Measurements from ENCODE around the gene NR1H4.
"Not testable (repeated sequence)": the region's sequence is repeated elsewhere in the genome, so short reads cannot be mapped to it uniquely, and the experiment has no call there.

Gene NR1H4

DNA sequence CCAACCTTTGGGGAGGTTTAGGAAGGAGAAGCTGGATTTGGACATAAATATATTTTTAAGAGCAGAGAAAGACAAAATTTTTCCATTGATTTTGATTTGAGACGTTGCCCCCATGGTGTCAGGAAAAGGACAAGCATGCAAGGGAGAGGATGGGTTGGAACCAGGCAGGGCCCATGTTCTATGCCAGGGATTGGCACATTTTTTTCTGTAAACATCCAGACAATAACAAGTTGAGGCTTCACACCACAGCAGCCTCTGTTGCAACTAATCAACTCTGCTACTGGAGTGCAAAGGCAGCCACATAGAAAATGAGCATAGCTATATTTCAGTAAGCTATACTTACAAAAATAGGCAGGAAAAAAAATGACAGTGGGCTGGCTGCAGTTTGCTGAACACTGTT lies 44.7 kb downstream of the NR1H4 start:
- no peak for DNase-seq (ENCODE audit: low spot score)

DNA sequence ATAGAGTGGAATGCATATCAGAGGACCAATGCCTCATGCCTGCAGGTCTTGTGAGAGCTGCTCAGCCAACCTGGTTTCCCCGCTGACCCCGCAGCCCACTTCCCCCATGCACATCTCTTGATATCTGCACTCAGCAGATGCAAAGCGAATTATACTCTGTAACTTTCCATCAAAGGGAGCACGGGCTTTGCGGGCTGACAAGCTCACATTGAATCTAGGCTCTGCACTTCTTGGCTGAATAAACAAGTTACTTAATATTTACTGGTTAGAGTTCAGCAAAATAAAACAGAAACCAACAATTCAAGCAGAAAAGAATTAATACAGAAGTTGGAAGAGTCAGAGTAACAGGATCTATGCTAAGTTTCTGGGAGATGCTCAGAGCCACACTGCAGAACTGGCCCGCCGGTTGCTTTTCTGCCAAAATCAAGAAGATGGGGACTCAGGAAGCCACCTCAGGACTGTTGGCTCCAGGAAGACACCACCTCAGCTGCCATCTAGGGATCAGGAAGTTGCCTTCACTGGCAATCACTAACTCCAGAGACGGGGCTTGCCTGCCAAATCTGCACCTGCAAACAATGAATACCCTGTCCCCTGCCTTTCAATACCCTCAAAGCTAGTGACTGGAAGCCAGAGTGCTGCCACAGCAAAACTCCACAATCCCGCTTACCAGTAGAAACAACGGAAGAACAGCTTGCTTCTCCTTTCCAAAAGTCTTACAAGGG lies 46.5 kb downstream of the NR1H4 start:
- no peak for DNase-seq (ENCODE audit: low spot score)

DNA sequence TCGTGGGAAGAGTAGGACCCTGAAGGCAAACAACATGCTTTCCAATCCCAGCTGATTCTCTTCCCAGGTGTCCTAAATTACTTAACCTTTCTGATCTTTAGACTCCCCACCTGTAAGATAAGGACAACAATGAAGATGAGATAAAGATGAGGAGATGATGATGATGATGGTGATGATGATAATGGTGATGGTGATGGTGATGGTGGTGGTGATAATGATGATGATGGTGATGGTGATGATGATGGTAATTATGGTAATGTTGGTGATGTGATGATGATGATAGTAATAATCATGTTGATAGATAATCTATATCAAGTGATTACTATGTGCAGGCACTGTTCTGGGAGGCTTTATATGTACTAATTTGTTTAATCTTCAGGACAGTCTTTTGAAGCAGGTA lies 48.3 kb downstream of the NR1H4 start:
- DNase-seq (ENCODE audit: low spot score): no peak

DNA sequence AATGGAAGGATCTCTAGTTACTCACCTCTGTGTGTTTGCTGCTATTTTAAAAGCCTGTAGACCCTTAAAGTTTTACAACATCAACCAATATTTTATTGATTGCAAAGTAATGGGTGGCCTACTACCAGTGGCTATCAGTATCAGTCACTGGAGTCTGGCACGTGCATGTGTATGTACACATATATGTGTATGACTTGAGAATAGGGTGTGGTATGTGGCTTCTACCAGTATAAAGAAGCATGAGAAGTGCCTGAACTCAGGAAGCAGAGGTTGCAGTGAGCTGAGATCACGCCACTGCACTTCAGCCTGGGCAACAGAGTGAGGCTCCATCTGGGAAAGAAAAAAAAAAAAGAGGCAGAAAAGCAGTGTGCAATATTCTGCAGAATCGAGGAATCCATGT lies 54.4 kb downstream of the NR1H4 start:
- no peak for DNase-seq (ENCODE audit: low spot score)

DNA sequence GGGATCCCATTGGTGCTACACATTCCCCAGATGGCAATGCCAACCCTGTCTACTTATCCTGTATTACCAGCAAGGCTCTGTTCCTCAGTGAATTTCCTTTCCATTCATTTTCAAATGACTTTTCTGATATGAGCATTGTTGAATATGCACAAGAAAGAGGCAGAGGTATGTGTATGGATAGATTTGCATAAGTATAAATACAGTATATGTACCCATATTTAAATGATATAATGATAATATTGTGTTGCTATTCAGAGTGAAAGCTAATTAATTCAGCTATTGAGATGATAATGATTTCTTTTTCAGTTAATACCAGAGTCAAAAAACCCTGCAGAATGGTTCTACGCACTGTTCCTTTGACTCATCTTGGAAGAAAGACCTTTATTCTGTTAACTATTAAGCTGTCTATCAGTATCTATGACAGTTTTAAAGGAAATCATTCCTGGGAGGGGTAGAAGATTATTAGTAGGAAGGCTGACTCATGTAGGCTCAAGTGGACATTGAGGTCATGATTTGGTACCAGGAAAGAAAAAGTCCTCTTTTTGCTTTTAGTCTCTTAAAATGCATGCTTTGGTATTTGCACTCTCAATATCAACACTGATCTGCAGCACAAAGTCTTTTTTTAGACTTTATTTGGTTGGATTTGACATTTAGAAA lies 54.9 kb downstream of the NR1H4 start:
- no peak for DNase-seq (ENCODE audit: low spot score)

DNA sequence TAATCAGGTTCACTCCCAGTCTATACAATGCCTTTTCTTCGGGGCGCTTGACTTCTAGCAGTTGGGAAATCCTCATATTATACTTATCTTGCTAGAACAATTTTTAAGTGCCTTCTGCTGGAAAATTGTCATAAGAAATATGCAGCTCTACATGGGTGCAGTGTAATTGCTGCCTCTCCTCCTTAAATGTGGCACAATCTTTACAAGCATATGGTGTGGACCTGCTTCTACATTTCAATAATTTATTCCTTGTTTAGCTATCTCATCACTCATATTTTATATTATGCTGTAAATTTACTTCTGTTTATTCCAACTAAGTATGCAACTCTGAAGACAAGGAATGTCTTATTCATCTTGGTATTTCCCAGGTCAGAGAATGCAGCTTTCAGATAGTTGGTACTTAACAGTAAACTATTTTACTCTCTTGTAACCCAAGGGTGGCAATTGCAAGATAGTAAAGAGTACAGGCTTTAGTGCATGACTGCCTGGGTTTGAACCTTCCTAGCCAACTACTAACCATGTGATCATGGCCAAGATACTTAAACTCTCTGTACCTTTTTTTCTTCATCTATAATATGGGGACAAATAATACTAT lies 56.2 kb downstream of the NR1H4 start:
- no peak for DNase-seq (ENCODE audit: low spot score)

DNA sequence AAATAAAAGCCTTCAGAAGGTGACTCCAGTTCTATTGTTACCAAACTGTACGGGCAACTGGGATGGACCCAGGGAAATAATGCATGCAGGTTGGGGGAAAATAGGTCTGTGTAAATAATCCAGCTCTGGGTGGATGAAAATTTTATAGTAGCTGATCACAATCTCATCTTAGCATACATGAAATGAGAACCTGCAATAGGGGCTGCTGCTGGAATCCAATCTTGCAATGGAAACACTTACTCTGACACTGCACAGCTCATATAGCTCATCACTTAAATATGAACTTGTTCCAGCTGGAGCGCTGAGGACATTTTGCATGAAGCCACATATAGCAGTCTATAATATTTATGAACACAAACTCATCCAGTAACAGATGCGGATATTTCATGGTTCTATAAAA lies 59.7 kb downstream of the NR1H4 start:
- no peak for DNase-seq (ENCODE audit: low spot score)

DNA sequence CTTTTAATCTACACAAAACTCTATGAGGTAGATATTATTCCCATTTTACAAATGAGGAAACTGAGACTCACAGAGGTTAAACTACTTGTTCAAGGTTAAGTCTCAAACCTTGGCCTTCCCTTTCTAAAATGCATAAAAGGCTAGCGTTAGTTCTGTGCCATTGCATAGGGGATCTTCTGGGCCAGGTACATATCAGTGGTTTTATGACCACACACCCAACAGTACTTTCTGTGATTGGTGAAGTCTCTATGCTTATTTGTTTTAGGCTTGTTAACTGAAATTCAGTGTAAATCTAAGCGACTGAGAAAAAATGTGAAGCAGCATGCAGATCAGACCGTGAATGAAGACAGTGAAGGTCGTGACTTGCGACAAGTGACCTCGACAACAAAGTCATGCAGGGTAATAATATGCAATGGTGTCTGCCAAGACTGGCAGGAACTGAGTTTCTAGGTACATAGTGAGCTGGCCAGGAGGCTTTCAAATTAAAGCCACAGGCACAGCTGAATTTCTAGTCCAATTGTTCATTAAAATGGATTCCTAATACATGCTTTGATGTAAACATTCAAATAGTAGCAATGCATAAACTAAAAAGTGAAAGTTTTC lies 61.1 kb downstream of the NR1H4 start:
- DNase-seq (ENCODE audit: low spot score): no peak

DNA sequence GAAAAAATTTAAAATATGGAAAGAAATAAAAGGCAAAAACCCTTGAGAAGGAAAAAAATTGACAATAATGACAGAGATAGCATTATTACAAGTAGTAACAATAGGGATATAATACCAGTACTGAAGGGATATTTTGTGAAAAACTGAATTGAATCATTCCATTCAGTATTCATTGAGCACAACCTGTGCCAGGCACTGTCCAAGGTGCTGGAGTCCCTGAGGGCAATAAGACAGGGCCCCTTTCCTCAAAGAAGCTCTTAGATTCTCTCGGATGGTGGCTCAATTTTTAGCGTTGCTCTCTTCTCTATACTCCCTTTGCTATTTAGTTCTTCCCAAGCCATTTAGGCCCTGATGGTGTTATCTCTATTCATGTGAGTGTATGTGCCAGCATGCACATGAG lies 65.5 kb downstream of the NR1H4 start:
- no peak for DNase-seq (ENCODE audit: low spot score)

DNA sequence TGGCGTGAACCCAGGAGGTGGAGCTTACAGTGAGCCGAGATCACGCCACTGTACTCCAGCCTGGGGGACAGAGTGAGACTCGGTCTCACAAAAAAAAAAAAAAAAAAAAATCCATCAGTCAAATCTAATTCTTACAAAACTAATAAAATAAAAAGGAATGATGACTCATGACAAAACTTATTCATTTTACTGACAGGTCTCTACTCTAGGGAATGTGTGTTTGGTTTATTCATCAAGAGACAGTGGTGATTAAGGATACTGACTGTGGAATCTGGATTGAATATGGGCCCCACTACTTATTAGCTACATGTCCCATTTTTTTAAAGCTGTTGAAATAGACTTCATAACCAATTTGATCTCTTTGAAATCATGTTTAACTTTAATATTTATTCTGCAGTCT lies 70.5 kb downstream of the NR1H4 start:
- DNase-seq (ENCODE audit: low spot score): no peak

DNA sequence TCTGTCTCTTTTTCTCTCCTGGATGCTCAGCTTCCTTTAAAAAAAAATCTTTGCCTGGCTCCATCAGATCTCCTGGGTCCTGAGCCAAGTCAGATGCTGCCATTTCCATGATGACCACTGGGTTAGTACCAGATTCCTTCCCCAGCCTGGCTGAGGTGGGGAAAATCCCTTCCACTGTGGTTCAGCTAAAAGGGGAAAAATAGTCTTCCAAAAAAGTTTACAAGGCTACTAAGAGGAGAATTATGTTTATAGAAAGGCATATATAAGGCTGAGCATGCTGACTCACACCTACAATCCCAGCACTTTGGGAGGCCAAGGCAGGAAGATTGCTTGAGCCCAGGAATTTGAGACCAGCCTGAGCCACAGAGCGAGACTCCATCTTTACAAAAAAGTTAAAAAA lies 71.4 kb downstream of the NR1H4 start:
- no peak for DNase-seq (ENCODE audit: low spot score)

DNA sequence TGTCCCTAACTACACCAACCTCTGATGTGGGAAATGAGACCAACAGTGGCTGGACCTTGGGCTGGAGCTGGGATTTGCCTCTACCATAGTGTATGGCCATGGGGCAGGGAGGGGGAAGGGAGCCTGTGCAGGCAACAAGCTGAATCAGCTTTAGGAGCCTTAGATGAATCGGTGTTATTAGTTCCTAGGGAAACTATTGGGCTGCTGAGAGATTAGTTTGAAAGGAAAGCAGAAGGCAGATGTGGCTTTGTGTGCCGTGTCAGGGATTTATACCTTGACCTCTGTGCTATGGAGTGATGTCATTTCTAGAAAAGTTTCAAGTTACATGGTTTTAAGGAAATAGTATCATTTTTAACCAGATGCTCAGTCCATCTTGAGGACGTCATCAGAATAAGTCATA lies 80.3 kb downstream of the NR1H4 start:
- DNase-seq (ENCODE audit: low spot score): no peak

DNA sequence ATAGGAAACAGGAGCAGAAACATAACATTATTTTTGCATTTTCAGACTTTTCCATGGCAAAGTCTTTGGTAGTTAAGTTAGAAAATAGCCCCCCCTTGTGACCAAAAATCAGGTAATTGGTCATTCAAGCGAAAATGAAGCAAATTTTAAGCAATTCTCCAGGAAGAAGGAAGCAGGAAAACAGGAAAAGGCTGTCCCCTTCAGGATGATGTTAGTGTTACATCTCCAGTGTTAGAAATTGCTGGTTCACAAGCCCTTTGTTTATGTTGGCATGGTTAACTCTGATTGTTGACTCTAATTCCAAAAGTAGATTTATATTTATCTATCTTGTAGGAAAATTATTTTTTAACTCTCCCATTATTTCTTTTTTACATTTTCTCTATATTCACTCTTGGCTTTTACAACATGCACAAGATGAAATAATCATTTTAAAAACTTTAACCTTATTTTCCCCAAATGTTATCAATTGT lies 81.0 kb downstream of the NR1H4 start:
- DNase-seq (ENCODE audit: low spot score): peak; percentile 47

DNA sequence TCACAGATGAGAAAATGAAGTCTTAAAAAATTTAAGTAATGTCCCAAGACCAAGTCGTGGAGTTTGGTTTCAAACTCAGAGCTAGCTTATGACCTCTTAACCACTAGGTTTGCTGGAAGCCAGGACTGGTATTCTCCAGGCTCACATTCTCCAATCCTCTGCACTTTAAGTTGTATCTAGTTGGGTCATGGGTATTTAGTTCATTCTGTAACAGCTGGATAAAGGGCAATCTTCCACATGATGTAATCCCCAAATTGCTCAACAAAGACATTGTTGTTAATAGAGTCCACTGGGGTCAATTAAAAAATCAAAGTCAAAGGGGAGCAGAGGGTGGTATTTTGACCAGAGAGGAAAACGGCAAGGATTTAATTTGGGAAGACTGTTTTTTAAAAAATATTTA lies 82.1 kb downstream of the NR1H4 start:
- no peak for DNase-seq (ENCODE audit: low spot score)

DNA sequence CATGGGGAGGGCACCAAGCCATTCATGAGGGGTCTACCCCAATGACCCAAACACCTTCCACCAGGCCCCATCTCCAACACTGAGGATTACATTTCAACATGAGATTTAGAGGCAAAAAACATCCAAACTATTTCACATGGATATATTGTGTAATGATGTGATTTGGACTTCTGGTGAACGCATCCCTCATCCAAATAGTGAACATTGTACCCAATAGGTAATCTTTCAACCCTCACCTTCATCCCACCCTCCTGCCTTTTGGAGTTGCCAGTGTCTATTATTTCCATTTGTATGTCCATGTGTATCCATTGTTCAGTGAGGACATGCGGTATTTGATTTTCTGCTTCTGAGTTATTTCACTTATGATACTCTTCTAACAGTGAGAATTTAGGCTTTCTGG lies 83.7 kb downstream of the NR1H4 start:
- DNase-seq (ENCODE audit: low spot score): no peak

DNA sequence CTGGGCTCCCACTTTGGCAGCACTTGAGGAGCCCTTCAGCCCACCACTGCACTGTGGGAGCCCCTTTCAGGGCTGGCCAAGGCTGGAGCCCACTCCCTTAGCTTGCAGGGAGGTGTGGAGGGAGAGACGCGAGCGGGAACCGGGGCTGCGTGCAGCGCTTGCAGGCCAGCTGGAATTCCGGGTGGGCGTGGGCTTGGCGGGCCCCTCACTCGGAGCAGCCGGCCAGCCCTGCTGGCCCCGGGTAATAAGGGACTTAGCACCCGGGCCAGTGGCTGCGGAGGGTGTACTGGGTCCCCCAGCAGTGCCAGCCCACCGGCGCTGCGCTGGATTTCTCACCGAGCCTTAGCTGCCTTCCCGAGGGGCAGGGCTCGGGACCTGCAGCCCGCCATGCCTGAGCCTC lies 85.6 kb downstream of the NR1H4 start:
- not testable (repeated sequence) for DNase-seq (ENCODE audit: low spot score)

DNA sequence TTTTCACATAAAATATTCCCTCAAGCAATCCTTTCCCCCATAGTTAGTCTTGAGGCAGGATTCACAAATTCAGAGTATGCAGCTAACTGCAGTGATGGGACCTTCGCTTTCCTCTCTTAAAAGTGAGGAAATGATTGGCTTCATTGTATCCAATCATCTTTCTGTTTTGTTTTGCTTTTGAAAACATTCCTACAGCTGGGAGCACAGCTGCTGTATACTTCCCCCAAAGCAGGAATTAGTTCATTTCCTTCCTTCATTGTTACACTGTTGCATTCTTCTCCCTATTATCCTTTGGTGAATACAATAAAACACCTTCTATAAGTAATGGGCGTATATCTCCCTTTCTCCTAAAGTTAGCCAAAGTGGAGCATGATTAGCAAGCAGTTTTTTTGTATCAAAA lies 90.4 kb downstream of the NR1H4 start:
- DNase-seq (ENCODE audit: low spot score): no peak

DNA sequence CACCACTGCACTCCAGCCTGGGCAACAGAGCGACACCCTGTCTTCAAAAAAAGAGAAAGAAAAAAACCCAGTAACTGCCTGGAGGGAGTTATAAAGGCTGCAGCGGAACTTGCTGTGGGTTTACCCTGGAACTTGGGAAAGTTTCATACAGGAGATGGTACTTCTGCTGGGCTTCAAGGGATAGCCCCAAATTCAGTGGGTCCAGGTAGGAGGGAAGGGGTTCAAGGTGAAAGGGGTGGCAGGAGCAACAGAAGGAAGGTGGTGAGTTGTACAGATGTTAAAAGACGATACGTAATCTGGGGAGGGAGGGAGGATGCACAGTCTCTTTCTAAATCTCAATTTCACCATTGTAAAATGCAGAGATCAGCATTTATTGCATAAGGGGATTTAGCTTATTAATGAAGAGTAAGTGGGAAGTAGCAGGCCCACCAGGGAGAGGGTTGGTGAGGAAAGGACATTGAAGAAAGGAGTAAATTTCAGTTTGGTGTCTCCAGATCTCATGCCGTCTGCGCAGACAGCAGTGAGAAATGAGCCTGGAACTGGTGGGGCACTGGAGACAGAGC lies 91.3 kb downstream of the NR1H4 start:
- no peak for DNase-seq (ENCODE audit: low spot score)

DNA sequence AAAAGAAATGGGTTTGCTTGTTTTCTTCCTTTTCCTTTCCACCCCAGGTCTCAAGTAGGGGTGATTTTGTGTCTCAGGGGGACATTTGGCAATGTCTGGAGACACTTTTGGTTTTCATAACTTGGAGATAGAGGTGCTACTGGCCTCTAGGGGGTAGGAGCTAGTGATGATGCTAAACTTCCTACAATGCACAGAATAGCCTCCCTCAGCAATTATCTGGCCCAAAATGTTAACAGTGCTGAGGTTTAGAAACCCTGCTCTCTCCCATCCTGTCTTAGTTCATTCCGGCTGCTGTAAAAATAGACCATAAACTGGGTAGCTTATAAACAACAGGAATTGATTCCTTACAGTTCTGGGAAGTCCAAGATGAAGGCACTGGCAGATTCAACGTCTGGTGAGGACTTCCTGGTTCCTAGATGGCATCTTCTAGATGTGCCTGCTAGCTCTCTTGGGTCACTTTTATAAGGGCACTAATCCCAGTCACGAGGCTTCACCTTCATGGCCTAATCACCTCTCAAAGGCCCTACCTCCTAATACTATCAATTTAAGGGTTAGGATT lies 92.4 kb downstream of the NR1H4 start:
- no peak for DNase-seq (ENCODE audit: low spot score)

DNA sequence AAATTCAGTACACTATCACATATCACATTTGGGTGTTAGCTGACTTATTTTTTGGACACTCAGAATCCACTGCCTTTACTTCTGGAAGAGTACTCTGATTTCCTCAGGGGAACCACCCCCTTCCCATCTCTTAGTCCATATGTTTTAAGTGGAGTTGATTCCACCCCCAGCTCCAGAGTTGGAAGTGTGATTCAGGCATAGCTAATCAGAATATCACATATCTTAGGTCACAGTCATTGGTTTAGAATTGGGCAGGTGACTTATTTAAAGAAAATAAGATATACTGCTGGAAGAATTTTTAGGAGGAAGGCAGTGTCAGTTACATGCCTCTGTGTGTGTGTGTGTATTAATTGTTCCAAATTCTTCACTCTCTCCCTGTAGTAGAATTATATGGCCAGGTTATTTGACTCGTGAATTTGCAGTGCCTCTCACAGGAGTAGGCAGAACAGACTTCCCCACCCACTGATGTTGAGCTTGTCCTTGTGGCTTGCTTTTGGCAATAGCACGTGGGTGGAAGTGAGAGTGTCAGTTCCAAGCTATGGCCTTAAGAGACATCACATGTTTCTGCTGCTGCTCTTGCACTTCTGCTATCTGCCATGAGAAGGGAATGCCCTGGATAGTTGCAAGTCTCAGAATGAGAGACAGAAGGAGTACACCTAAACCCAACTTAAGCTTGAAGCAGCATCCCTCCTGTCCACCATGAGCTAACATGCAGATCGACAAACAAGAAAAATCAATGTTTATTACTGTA lies 93.4 kb downstream of the NR1H4 start:
- no peak for DNase-seq (ENCODE audit: low spot score)

DNA sequence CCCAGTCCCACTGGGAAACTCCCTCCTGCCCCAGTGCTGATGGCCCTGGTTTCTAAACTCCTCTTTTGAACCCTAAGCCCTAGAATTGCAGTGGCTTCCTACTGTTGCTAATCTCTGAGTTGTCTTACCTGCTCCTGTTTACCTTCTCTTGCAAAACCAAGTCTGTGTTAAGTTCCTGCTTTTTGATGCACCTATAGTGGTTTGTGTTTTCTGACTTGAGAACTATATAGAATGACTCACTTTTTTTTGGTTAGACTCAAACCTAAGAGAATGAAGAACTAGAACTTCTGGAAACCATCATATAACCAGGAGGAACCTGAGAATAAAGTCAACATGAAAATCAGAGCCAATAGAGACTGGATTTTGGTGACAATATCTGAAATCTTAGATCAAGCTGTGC lies 94.3 kb downstream of the NR1H4 start:
- no peak for DNase-seq (ENCODE audit: low spot score)

DNA sequence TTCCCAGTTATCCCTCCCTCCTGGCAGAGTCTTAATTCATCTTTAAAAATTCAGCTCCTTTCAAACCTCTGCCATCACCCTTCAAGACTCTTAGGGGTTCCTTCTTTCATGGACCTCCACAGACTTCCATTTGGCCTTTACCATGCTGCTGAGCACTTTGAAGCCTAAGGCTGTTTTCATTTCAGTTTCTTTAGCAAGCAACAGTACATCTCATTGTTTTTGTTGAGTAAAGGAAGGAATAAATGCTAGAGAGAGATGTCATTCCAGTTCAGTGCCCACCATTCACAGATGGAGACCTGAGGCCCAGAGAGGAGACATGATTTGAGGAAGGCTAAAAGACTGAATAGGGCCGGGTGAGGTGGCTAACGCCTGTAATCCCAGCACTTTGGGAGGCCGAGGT lies 98.5 kb downstream of the NR1H4 start:
- no peak for DNase-seq (ENCODE audit: low spot score)

Measured in D341Med (cell line).